BE2C (cell line): ENCODE measurements around the gene SEMA4F.

Experiments used
- DNase-seq: peaks from one replicate; pipeline ENCODE4 v3.0.0-alpha.2; 2020
- H3K27me3 ChIP-seq: fragments of 250-450 bp; sonication (Bioruptor Pico); 2 replicates; pipeline ENCODE4 v1.5.1; 2020; ENCODE audit warnings: mild to moderate bottlenecking
- H3K36me3 ChIP-seq: fragments of 250-450 bp; sonication (Bioruptor Pico); 2 replicates; pipeline ENCODE4 v1.5.1; 2020; ENCODE audit warnings: mild to moderate bottlenecking
- H3K4me1 ChIP-seq: fragments of 250-450 bp; sonication (Bioruptor Pico); 2 replicates; pipeline ENCODE4 v1.5.1; 2020
- H3K4me3 ChIP-seq: 2 replicates; pipeline ENCODE4 v1.5.1; 2011; ENCODE audit warnings: low read depth, low read length
- H3K9me3 ChIP-seq: fragments of 250-450 bp; sonication (Bioruptor Pico); 2 replicates; pipeline ENCODE4 v1.5.1; 2020
- TF ChIP-seq, protein P1 (sequence below): IDR thresholded peaks from 2 replicates; pipeline ENCODE4 v1.5.1; 2012; ENCODE audit warnings: mild to moderate bottlenecking, low read depth, low read length

The SEMA4F gene

GRCh38 chr2:74673826-74674528 is 19.9 kb downstream of the SEMA4F start:
- Histone ChIP-seq H3K9me3 (no peaks in the 10 kb centered on the region), H3K4me3 (no peak overlapping the region), H3K36me3 (no peaks in the 10 kb centered on the region), H3K4me1 (no peaks in the 10 kb centered on the region), H3K27me3 (no peaks in the 10 kb centered on the region)
- TF ChIP-seq, protein P1, sequence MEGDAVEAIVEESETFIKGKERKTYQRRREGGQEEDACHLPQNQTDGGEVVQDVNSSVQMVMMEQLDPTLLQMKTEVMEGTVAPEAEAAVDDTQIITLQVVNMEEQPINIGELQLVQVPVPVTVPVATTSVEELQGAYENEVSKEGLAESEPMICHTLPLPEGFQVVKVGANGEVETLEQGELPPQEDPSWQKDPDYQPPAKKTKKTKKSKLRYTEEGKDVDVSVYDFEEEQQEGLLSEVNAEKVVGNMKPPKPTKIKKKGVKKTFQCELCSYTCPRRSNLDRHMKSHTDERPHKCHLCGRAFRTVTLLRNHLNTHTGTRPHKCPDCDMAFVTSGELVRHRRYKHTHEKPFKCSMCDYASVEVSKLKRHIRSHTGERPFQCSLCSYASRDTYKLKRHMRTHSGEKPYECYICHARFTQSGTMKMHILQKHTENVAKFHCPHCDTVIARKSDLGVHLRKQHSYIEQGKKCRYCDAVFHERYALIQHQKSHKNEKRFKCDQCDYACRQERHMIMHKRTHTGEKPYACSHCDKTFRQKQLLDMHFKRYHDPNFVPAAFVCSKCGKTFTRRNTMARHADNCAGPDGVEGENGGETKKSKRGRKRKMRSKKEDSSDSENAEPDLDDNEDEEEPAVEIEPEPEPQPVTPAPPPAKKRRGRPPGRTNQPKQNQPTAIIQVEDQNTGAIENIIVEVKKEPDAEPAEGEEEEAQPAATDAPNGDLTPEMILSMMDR = no peak
- no peak for DNase-seq

GRCh38 chr2:74675090-74675489 is 21.0 kb downstream of the SEMA4F start:
- Histone ChIP-seq H3K4me3 (no peak overlapping the region), H3K27me3 (no peaks in the 10 kb centered on the region), H3K9me3 (no peaks in the 10 kb centered on the region), H3K36me3 (no peaks in the 10 kb centered on the region), H3K4me1 (no peaks in the 10 kb centered on the region)
- TF ChIP-seq, protein P1 = no peak
- no peak for DNase-seq

DNA sequence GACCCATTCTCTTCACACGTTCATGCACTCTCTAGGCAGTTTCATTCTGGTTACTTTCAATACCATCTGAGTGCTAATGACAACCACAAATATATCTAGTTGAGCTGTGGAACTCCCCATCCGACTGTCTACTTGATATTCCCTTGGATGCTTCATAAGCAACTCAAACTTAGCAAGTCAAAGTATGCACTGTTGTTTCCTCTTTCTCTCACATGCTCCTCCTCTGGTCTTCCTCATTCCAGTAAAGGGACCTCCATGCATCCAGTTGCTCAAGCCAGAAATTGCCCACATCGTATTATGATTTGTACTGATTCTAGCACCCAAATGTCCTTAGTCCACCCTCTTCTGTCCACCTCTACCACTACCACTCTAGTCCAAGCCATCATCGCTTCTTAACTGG is 22.3 kb downstream of the SEMA4F start:
- Histone ChIP-seq H3K27me3 (no peaks in the 10 kb centered on the region), H3K36me3 (no peaks in the 10 kb centered on the region), H3K4me1 (no peaks in the 10 kb centered on the region), H3K9me3 (no peaks in the 10 kb centered on the region), H3K4me3 (no peak overlapping the region)
- TF ChIP-seq, protein P1 = no peak
- no peak for DNase-seq

- TF ChIP-seq, protein P1 = no peak
- no peak for DNase-seq
- no peaks in the 10 kb centered on the region for H3K9me3 ChIP-seq
- H3K36me3 ChIP-seq = no peaks in the 10 kb centered on the region
- H3K4me3 ChIP-seq = no peak overlapping the region
- no peaks in the 10 kb centered on the region for H3K27me3 ChIP-seq
- H3K4me1 ChIP-seq = no peaks in the 10 kb centered on the region
Observed at GRCh38 chr2:74679615-74680014, 25.6 kb downstream of the SEMA4F start.

DNA sequence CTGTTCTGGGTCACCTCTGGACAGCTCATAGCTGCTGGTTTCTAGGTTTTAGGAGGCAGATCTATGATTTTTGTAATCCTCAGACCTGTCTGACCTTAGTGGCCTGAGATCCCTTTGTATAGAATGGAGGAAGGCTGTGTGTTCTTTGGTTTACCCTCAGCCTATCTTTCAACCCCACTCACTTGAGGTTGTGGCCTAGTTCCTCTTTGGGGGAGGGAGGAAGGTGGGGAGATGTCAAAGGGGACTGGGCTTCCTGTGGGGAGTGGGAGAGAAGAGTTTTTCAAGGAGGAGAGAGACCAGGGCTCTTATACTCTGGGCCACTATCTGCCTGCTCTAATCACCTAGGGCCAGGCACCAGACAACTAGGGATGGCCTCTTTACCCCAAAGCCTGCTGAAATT is 28.5 kb downstream of the SEMA4F start:
- Histone ChIP-seq H3K4me1 (no peaks in the 10 kb centered on the region), H3K4me3 (no peak overlapping the region), H3K27me3 (no peaks in the 10 kb centered on the region), H3K9me3 (no peaks in the 10 kb centered on the region), H3K36me3 (no peaks in the 10 kb centered on the region)
- TF ChIP-seq, protein P1 = no peak
- no peak for DNase-seq

DNA sequence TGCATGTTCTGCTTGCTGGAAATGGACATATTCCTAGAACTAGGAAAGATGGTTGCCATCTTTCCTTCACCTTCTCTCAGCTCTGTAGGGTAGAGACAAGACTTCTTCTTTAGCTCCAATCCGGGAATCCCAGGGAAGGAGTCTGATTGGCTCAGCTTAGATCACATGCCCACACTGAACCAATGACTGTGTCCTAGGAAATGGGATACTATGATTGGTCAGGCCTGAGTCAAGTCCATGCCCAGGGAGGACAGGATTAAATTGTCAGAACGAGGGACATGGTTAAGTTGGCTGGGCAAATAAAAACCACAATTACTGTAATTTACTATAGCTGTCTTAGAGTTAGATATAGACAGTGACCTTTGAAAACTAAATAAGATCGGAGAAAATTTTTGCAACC is 31.4 kb downstream of the SEMA4F start:
- Histone ChIP-seq H3K4me1 (no peaks in the 10 kb centered on the region), H3K9me3 (no peaks in the 10 kb centered on the region), H3K36me3 (no peaks in the 10 kb centered on the region), H3K27me3 (no peaks in the 10 kb centered on the region), H3K4me3 (no peak overlapping the region)
- no peak for DNase-seq
- TF ChIP-seq, protein P1 = no peak
